HG03108 (cell line): ENCODE results near the gene PCGF6.
"Not testable (repeated sequence)": the region's sequence is repeated elsewhere in the genome, so short reads cannot be mapped to it uniquely, and the experiment has no call there.

ENCODE experiments used
- ATAC-seq: cut with Tn5 transposase; IDR thresholded peaks from one replicate; pipeline ENCODE4 v1.9.1; 2021; ENCODE audit warnings: moderate library complexity; ENCODE audit not compliant: unreplicated experiment

PCGF6 gene

DNA sequence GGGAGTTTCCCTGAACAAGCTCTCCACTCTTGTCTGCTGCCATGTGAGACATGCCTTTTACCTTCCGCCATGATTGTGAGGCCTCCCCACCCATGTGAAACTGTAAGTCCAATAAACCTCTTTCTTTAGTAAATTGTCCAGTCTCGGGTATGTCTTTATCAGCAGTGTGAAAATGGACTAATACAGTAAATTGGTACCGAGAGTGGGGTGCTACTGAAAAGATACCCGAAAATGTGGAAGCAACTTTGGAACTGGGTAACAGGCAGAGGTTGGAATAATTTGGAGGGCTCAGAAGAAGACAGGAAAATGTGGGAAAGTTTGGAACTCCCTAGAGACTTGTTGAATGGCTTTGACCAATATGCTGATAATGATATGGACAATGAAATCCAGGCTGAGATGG, 92.0 kb downstream of the PCGF6 start:
- not testable (repeated sequence) for ATAC-seq

GRCh38 chr10:103257812-103258211, 93.1 kb downstream of the PCGF6 start:
- no peak for ATAC-seq

DNA sequence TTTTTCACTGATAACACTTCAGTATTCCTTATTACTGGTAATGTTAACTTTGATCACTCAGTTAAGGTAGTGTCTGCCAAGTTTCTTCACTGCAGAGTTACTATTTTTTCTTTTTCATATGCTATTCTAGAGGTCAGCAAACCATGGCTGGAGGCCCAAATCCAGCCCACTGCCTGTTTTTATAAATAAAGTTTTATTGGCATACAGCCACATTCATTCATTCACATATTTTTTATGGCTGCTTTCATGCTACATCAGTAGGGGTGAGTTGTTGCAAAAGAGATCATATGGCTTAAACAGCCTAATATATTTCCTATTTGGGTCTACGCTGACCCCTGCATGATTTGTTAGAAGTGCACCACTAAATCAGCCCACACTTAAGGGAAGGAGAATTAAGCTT, 94.3 kb downstream of the PCGF6 start:
- ATAC-seq, result no peak

- ATAC-seq, result no peak
Observed at GRCh38 chr10:103254538-103255325, 96.2 kb downstream of the PCGF6 start.

- ATAC-seq, result no peak
Observed at GRCh38 chr10:103254113-103254512, 96.8 kb downstream of the PCGF6 start.
